A549 (cell line): Measurements from ENCODE around the gene DRGX.

Experiments
- JUN ChIP-seq, 2 experiments: fragments of >200 bp; sonication (Bioruptor Twin); formaldehyde crosslinking; IDR thresholded peaks; 2 replicates in 1 of 2; 3 replicates in 1 of 2; pipeline ENCODE4 v1.6.1; 2016 to 2017
- POLR2A ChIP-seq: IDR thresholded peaks from 2 replicates; pipeline ENCODE4 v1.6.1; 2012; ENCODE audit warnings: mild to moderate bottlenecking, low read length
- RAD21 ChIP-seq, 2 experiments: fragments of >200 bp in 1 of 2; sonication (Bioruptor Twin) in 1 of 2; formaldehyde crosslinking in 1 of 2; IDR thresholded peaks in 1 of 2; conservative IDR thresholded peaks in 1 of 2; 2 replicates in 1 of 2; 3 replicates in 1 of 2; pipeline ENCODE4 v1.6.1; 2012 to 2018; ENCODE audit warnings: inconsistent platforms in 1 of 2
- RNF2 ChIP-seq: fragments of 200-600 bp; sonication (generic); IDR thresholded peaks from 2 replicates; pipeline ENCODE4 v1.6.1; 2016; ENCODE audit warnings: low read depth, mild to moderate bottlenecking, antibody characterized with exemption, moderate library complexity, borderline replicate concordance
- TF ChIP-seq, protein P1 (sequence below): fragments of >200 bp; sonication (Bioruptor Twin); formaldehyde crosslinking; IDR thresholded peaks from 3 replicates; pipeline ENCODE4 v1.5.1; 2016
- TF ChIP-seq, protein P2 (sequence below): IDR thresholded peaks from 2 replicates; pipeline ENCODE4 v1.6.1; 2012
- TF ChIP-seq, protein P3 (sequence below): fragments of 150-350 bp; IDR thresholded peaks from 2 replicates; pipeline ENCODE4 v1.6.1; 2014; ENCODE audit warnings: low read depth, mild to moderate bottlenecking, low read length

DNA sequence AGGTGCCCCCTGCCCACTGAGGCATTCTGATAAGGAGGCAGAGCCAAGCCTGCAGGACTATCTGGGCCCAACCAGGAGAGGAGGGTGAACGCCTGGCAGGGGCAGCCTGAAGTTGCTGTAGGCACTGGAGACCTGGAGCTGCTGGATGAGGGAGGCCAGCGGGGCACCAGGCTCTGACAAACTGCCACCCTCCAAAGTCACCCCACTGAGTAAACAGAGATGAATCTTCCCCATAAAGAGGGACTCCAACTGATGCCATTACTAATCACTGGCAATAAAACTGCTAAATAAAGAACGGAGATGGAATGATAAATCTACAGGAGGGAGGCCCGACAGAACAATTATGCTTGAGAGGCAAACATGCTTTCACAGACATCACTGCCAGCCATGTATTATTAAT, 44.2 kb downstream of the DRGX start:
- TF ChIP-seq, protein P1, sequence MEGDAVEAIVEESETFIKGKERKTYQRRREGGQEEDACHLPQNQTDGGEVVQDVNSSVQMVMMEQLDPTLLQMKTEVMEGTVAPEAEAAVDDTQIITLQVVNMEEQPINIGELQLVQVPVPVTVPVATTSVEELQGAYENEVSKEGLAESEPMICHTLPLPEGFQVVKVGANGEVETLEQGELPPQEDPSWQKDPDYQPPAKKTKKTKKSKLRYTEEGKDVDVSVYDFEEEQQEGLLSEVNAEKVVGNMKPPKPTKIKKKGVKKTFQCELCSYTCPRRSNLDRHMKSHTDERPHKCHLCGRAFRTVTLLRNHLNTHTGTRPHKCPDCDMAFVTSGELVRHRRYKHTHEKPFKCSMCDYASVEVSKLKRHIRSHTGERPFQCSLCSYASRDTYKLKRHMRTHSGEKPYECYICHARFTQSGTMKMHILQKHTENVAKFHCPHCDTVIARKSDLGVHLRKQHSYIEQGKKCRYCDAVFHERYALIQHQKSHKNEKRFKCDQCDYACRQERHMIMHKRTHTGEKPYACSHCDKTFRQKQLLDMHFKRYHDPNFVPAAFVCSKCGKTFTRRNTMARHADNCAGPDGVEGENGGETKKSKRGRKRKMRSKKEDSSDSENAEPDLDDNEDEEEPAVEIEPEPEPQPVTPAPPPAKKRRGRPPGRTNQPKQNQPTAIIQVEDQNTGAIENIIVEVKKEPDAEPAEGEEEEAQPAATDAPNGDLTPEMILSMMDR = no peak
- TF ChIP-seq RAD21 (conservative IDR thresholded peaks at IDR 0.05 in 1 of 2, IDR thresholded peaks at IDR 0.05 in 1 of 2) = no peak
- TF ChIP-seq POLR2A = no peak
- no peak for TF ChIP-seq RNF2
- TF ChIP-seq JUN (IDR thresholded peaks at IDR 0.05) = no peak
- TF ChIP-seq, protein P2, sequence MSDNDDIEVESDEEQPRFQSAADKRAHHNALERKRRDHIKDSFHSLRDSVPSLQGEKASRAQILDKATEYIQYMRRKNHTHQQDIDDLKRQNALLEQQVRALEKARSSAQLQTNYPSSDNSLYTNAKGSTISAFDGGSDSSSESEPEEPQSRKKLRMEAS = no peak
- TF ChIP-seq, protein P3, sequence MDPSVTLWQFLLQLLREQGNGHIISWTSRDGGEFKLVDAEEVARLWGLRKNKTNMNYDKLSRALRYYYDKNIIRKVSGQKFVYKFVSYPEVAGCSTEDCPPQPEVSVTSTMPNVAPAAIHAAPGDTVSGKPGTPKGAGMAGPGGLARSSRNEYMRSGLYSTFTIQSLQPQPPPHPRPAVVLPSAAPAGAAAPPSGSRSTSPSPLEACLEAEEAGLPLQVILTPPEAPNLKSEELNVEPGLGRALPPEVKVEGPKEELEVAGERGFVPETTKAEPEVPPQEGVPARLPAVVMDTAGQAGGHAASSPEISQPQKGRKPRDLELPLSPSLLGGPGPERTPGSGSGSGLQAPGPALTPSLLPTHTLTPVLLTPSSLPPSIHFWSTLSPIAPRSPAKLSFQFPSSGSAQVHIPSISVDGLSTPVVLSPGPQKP = no peak
